Activated gamma-delta T cell treated with anti-CD3 and anti-CD28 coated beads, Interleukin-2, amount 50 U/mL, for 16 hours (primary cell): Measurements from ENCODE around the gene HOXC12.

Experiments used
- DNase-seq: peaks from one replicate; pipeline ENCODE4 v3.0.0-alpha.2; 2020; ENCODE audit warnings: low read depth

HOXC12 gene

DNA sequence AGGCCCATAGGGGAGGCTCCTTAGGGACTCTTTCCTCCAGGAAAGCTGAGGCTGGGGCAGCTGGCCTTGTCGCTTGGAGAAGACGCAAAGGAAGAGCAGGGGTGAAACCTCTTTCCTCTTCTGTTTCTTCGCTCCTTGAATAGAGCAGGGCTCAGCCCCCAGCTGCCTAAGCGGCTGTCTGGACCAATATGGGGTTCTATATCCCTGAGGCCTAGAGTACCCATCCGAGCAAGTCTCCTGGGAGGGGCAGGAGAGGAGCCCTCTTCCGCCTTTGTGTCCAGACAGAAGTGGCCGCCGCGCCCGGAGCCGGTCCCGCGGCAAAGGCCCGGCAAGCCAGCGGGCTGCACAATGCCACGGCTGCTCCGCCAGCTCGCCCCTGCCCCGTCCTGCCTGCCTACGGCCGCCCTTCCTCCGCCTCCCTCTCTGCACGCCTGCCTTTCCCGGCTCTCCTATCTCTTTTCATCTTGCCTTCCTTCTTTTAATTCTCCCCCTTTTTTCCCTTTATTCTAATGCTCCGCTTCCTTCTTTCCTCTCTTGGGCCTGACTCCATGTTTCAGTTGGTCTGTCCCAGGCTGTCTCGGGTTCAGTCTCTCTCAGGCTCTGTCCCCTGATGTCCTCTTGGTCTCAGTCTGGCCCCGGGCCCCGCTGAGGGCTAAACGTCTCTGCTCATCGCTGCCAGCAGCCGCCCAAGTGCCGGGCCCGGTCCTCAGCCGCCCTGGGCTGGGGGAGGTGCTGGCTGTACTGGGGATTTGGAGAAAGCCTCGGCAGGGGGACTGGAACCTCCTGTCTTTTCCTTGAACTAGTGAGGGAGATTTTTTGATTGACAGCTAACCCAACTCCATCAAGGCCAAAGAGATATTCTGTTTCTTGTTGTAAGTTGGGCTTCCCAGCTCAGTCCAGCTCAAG is 42.8 kb downstream of the HOXC12 start:
- DNase-seq = no peak

DNA sequence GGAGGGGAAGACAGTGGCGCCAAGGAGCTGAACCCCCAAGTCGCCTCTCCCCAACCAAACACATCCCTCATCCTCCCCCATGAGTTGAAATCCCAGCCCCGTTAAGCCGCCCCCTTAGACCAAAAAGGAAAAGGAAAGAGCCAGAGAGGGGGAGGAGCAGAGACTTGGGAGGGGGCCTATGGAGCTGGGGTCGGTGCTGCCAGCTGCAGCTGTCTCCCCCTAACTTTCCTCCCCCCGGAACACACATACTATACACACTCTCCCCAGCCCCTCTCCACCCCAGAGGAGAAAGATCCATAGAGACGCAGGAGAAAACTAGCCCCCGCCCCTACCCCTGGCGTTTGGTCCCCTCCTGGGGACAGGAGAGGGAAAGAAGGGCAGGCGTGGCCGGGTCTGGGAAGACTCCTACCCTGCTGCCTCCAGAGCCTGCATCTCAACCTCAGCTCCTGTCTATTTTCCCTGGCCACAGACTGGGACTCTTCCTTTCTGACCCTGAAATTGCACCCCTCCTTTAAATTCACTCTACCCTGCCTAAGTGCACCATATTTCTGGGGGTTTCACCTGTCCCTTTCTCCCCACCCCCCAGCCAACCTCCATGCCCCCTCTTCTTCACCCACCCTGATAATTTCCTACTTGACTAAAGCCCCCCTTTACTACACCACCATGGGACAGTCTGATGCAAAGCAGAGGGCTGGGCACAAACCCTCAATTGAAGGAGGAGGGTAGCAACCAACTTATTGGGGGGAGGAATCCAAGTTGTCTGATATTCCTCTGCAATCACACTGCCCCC is 43.6 kb downstream of the HOXC12 start:
- DNase-seq = no peak

DNA sequence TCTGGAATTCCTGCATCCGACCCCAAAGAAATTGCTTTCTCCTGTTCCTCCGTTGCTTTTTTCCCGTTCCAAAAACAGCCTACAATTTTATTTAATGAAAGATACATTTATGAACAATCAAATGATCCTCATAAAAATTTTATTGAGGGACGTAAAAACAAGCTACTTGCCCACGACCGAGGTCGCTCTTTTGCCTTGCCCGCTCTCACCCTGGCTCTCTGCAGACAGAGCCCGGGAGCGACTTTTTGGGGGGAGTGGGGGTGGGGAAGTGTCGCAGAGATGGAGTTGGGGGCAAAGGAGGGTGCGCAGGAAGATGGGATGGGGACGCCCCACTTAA is 44.2 kb downstream of the HOXC12 start:
- no peak for DNase-seq

DNA sequence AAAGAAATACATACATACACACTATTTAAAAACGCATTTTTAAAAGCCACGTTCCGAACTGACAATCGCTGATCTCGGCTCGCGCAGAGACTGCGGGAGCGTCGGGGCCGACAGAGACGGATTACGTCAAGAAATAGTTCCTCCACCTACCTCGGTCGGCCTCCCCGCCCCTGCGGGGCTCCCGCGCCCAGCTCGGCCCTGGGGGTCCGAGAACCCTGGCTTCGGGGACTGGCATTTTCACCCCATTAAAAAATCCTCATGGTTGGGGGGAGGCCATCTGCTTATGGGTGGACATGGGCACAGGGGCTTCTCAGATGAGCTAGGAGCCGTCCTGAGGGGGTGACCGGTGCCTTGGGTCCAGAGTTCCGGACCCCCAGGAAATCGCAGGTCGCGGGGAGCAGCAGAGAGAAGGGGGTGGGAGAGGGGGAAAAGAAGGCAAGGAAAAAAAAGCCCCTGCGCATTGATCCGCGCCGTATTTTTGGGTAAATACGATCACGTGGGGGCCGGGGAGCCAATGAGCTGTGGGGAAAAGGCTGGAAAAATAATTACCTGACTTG is 44.9 kb downstream of the HOXC12 start:
- DNase-seq = no peak

DNA sequence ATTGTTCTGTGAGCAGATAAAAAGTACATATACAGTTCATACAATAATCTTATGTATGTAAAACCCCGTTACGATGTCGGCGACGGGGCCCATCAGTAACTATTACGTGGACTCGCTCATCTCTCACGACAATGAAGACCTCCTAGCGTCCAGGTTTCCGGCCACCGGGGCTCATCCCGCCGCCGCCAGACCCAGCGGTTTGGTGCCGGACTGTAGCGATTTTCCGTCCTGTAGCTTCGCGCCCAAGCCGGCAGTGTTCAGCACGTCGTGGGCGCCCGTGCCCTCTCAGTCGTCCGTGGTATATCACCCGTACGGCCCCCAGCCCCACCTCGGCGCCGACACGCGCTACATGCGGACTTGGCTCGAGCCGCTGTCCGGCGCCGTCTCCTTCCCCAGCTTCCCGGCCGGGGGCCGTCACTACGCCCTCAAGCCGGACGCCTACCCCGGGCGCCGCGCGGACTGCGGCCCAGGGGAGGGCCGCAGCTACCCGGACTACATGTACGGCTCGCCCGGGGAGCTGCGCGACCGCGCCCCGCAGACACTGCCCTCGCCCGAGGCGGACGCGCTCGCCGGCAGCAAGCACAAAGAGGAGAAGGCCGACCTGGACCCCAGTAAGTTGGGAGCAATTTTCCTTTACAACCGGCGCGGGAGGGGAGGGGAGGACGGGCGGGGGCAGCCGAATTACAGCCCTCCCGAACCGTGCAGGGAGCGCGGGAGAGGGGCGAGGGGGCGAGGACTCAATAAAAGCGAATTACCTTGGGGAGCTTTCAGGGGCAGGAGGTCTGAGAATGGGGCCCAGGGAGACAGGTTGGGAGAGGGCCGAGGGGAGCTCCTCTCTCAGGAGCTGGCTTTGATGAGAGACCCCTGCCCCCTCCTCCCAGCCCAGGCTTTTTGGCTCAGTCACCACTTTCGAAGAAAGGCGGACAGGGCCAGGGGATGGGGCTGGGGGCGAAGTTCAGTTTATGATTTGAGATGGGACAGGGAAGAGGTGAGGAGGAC is 45.7 kb downstream of the HOXC12 start, which contains the start of gene HOXC9:
TSS of gene HOXC9 (plus strand) at position 46 of the 999 bp plus-strand sequence. CDS start at position 74, 28 bp downstream.
- DNase-seq = no peak

DNA sequence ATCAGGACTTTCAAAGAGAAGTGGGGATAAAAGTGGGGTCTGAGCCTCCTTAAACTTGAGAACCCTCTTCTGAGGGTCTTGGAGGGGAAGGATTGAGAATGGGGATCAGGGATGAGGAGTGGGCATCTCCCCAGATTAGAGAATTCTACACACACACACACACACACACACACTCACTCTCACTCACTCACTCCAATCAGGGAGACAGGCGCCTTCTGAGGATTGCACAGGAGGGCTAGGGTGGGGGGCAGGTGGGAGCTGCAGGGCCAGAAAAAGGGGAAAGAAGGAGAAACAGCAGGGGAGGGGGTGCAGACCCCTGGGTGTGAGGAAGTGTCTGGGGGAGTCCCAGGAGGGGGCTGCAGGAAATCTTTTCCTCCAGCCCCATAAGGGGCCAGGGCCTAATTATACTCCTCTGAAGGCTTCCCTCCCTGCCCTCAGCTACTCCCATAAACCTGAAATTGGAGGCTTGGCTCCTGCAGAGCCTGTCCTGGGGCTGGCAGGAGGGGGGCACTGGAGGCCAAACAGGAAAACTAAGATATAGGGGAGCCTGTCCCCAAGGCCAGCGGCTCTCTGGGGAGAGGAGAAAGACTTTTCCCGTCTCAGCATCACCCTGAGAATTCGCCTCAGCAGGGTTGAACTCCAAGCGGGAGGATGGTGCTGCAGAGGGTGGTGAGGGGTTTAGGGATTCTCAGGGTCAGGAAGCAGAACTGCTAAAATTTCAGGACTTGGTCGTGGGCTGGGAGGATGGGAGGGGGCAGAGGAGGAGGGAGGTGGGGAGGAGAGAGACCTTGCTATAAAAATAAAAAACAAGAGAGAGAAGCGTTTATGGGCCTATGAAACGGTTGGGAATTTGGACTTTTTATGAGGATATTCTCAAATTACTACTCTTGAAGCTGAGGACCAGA is 46.8 kb downstream of the HOXC12 start:
- DNase-seq = no peak

DNA sequence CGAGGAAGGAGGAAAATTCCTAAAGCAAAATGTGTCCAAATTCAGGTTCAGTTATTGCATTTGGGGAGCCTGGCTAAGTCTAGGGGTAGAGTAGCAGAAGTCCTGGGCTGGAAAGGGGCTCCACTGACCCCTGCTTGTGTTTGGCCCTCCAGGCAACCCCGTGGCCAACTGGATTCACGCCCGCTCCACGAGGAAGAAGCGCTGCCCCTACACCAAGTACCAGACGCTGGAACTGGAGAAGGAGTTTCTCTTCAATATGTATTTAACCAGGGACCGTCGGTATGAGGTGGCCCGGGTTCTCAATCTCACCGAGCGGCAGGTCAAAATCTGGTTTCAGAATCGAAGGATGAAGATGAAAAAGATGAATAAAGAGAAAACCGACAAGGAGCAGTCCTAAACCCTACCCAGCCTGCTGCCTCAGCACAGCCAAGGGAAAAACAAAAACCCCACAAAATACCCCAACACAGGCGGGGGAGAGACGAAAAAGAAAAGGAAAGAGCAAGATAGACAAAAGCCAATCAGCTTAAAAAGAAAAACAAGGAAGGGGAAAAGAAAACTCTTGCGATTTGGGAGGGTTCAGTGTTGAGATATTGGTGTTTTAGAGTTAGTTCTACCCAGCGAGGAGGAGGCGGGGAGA is 47.7 kb downstream of the HOXC12 start:
- DNase-seq = no peak

DNA sequence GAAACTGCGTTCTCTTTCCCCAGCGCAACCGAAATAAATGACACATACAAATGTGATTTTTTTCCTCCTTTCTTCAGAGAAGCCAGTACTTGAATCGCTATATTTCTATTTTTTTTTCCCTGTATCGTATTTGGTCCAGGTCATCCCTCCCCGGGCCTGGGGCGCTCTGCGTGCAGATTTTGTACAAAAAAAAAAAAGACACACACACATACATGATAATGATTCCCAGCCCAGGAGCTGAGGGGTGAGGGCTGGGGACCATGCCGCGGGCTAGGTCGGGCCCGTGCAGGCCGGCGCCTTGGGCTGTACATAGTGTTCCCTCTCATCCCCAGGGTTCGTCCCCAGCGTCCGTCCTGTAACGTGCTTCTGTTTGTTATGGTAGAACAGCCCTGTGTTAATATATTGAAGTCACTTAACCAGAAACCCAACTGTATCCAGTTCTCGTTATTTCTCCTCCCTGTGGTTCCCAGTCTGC is 48.2 kb downstream of the HOXC12 start:
- DNase-seq = no peak

DNA sequence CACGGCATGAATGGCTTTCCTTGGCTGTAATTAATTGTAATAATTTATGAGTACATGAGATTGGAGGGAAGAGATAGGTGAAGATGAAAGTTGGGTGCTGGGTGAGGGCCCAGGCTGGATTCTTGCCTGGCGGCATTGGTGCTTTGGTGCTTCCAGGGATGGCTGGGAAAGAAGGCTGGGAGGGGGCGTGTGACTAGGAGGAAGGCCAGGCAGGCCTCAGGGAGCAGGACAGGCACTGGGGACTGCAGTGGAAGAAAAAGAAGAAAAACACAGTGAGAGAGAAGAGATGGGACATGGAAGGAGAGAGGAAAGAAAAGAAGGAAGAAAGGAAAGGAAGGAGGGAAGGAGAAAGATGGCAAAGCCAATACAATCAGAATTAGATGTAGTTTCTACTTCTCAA is 48.9 kb downstream of the HOXC12 start:
- no peak for DNase-seq

DNA sequence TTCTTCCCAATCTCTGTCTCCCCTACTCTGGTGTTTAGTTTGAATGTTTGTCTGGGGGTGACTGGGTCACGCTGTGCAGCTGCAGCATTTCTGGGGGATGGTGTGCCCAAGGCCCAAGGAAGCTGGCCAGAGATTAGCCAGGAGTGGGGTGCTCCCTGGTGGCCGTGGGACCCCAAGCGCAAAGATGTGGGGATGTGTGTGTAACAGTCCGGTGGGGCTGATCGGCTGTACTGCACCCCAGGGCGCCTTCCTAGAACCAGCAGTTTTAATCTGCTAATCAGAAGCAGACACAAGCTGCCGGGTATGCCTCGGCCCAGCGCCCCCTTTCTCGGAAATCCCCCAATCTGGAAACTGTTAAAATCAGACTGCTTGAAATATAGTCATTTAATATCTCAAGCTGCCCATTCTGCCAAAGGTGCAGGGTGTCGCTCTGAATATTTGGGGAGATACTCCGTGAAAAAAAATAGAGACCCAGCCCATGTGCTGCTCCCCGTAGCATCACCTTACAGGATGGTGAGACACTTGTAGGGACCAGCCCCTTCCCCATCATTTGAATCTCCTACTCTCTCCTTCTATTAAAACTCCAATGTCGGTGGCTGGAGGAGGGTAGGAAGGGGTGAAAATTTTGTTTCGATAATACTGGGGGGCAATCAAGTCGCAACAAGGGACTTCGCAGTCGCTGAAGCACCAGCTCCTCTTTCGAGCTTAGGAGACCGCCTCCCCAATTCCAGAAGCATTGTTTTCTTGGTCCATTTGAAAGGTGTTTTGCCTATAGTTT is 49.5 kb downstream of the HOXC12 start:
- DNase-seq = no peak

DNA sequence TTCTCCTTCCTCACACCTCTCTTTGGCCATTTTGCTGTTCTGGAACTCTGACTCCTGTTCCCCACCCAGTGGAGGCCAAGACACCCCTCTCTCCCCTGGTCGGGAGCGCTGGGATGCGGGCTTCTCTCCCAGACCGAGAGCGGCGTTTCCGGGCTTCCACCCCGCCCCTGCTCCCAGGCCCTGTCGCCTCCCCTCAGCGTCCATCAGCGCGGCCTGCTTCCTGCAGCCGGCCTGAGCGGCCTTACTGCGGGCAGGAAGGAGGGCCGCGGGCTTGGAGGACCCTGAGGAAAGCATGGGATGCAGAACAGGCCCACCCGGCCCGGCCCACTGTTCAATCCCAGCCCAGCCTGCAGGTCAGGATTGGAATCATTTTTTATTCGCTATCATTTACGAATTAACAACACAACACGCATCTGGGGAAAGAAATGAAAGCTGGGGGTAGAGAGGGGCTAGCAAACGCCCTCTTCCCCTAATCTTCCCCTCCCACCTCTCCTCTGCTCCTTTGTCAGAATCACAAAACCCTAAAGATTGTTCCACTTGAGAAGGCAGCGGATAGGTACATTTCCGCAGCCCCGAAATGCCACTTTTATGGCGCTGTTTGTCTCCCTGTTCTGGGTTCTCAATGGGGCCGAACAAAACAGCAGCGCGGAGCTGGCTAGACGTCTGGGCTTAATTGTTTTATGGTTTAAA is 50.3 kb downstream of the HOXC12 start:
- DNase-seq = no peak

DNA sequence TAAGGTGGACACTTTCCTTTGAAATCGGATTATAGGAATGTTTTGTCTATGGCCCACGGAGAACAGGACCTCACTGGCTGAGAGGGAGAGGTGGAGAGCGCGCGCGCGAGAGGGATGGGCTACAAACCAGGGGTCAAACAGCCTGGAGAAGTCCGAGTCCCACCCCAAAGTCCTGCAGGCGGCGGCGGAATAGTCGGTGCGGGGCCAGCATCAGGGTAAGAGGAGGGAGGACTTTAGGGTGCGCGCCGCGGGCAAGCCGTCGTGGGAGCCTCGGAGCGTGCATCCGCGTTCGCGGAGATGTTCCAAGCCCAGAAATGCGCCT is 50.8 kb downstream of the HOXC12 start:
- no peak for DNase-seq

DNA sequence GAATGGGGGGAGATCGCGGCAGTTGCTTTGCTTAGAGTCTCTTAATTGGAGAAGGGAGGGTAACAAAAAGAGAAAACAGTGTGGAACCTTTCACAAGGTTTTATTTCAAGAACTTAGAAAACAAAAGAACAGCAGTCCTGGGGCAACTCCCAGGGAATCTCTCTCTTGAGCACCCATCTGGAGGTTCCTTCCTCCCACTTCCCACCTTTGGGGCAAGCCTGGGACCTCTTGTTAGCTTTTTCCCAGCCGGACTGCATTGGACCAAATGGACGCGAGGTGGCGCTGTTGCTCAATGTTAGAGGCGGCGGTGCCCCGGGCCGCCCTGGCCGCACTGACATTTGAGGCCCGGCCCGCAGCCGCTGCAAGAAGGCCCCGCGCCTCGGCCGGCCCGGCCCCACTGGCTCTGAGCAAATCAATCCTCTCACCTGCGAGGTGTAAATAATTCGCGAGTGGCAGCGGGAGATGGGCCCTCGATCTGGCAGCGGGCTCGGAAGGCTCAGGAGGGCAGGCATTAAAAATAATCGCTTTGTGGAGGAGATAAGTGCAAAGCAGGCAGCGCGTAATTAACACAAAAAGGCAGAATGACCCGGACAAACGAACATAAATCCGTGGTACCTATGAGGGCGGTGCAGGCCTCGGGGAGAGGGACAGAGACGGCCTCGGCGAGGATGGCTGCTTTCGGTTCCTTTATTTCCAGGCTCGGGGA is 51.3 kb downstream of the HOXC12 start:
- DNase-seq = peak; percentile 74

DNA sequence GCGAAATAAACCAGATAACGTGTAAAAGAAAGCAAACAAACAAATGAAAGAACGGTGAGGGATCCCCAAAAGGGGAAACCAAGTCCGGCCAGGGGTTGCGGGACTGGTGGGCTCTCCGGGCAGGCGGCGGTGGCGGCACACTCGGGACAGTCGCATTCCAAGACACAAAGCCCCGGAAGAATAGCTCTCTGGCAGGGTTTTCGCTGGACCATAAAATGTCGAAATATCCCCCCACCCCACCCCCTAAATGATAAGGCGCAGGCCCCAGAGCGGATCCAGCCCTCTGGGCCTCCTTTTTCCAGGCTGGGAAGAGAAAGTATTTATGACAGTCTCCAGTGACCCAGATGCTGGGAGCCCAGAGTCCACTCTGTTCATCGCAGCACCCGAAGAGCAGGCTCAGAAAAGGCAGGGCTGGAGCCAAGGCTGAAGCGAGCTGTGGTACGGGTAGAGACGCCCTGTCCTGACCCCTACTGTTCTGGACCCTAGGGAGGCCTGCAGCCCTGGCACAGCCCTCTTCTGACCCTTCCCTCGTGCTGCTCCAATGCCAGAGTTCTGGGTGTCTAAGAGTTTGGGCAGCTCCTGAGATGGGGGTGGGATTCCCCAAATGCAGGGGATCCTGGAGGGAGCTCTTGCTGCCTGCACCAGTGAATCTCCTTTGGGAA is 52.0 kb downstream of the HOXC12 start:
- DNase-seq = no peak

DNA sequence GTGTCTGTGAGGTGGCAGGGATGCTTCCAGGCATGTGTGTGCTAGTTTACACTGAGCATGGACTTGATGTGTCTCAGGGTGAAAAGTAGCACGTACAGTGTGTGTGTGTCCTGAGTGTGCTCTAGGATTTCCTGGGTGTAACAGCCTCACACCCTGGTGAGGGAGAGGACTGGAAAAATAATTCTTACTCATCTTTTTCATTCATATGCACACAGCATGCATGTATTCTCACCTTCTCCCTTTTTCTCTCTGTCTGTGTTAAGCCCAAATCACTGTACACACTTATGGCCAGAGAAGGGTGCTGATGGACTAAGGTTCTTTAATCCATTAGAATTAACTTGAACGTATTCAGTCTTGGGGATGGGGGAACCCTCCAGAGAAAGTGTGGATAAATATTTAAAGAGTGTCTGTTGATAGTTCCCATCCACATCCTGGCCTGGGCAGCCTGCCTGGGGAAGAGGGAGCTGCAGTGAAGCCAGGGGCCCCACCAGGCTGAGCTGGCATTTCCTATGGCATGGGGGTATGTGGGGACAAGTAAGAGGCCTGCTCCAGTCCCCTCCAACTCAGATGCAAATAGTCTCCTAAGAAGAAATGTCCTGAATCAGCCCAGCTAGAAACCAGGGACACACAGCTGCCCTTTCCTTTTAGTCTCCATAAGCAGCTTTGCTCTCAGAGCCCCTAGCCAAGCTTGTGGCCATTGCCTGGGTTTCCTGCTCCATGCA is 53.0 kb downstream of the HOXC12 start:
- DNase-seq = no peak

DNA sequence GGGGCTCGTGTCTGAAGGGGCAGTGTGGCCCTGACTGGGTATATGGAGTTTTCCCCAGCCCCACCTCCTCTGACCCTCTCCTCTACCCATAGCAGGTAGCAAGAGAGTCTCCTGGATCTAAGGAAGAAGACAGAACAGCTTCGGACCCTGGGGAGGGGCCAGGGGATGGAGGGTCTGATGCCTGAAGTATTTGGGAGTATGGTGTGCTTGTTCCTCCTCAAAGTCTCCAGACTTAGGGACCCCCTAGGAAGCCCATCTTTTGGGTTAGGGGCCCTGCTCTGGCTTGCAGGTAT is 53.5 kb downstream of the HOXC12 start:
- DNase-seq = no peak
